ENCODE measurements around the gene ELMO3.

ELMO3 gene

DNA sequence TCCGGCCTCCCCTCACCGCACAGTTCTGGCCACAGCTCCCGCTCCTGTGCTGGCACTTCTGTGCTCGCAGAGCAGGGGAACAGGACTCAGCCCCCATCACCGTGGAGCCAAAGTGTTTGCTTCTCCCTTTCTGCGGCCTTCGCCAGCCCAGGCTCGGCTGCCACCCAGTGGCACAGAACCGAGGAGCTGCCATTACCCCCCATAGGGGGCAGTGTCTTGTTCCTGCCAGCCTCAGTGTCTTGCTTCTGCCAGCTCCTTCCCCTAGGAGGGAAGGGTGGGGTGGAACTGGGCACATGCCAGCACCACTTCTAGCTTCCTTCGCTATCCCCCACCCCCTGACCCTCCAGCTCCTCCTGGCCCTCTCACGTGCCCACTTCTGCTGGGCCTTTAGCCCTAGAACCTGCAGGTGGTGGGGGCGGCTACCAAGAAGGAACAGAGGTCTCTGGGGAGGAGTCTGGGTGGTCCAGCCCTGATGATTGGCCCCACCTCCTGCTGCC is 645 bp upstream of the ELMO3 start:
- no peak for DNase-seq (ENCODE audit: low spot score)

DNA sequence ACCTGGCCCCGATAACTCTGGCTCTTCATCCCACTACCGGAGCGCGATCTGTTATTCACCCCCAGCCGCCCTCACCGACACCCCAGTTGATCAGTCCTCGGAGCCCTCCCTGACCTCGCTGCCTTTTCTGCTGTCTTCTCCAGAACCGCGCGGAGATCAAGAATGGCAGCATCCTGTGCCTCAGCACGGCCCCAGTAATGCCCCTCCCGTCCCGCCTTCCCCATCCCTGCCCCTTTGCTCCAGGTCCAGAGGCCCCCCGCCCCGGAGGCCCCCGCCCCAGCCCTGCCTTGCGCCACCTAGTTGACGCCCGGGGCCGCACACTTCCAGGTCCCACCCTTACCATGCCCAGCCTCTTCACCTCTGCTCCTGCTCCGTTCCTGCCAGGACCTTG is 872 bp downstream of the ELMO3 start:
- DNase-seq (ENCODE audit: low spot score): no peak

DNA sequence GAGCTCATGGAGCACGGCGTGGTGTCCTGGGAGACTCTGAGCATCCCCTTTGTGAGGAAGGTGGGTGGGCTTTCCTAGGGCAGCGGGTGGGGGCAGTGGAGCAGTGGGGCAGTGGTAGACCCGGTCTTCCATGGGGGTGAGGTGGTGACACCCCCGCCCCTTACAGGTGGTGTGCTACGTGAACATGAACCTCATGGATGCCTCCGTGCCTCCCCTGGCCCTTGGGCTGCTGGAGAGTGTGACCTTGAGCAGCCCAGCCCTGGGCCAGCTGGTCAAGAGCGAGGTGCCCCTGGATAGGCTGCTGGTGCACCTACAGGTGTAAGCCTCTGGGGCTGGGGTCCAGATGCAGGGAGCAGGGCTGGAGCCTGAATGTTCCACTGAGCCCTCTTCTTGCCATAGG is 1.6 kb downstream of the ELMO3 start:
- no peak for DNase-seq (ENCODE audit: low spot score)

DNA sequence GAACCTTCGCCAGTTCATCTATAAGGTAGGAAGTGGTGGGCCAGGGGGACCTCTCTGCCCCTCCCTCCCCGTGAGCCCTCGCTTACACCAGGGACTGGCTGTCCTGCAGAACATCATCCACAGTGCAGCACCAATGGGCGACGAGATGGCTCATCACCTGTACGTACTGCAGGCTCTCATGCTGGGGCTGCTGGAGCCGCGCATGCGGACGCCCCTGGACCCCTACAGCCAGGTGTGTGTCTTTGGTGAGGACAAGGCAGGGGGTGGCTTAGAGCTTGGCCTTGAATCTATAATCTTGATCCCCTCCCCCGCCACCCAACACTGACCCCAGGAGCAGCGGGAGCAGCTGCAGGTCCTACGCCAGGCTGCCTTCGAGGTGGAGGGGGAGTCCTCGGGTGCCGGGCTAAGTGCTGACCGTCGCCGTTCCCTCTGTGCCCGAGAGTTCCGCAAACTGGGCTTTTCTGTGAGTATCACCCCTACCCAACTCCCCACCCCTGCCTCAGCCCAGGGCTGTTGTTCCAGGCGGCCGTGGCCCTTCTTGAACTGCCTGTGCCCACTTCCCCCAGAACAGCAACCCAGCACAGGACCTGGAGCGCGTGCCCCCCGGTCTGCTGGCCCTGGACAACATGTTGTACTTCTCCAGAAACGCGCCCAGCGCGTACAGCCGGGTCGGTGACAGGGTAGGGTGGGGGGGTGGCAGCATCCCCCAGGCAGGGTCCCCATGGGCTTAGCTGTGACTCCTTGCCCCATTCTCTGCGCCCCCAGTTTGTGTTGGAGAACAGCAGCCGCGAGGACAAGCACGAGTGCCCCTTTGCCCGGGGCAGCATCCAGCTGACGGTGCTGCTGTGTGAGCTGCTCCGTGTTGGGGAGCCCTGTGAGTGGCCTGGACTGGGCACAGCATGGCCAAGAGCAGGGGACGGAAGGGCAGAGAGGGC is 2.7 kb downstream of the ELMO3 start:
- DNase-seq (ENCODE audit: low spot score): no peak

DNA sequence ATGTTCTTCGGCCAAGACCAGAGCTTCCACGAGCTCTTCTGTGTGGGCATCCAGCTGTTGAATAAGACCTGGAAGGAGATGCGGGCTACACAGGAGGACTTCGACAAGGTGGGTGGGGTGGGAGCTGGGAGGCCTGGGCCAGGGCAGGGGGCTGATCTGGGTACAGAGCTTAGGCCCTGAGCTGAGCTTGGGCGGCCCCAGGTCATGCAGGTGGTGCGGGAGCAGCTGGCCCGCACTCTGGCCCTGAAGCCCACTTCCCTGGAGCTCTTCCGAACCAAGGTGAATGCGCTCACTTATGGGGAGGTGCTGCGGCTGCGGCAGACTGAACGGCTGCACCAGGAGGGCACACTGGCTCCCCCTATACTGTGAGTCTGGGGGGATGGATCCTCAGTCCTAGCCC is 3.5 kb downstream of the ELMO3 start:
- no peak for DNase-seq (ENCODE audit: low spot score)

DNA sequence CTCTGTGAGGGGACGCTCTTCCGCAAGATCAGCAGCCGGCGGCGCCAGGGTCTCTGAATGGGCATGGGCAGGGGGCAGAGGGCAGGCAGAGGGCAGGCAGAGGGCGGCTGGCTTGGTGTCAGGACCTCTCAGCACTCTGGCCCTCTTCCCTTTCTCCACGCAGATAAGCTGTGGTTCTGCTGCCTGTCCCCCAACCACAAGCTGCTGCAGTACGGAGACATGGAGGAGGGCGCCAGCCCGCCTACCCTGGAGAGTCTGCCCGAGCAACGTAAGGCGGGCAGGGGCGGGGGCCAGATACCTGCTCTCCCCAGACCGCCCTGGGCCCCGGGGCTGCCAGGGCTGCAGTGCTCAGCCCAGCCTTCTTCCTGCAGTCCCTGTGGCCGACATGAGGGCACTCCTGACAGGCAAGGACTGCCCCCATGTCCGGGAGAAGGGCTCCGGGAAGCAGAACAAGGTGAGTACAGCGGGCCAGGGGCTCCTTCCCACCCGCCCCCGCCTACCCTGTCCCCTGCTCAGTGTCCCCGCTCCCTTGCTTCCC is 4.1 kb downstream of the ELMO3 start:
- DNase-seq (ENCODE audit: low spot score): no peak

DNA sequence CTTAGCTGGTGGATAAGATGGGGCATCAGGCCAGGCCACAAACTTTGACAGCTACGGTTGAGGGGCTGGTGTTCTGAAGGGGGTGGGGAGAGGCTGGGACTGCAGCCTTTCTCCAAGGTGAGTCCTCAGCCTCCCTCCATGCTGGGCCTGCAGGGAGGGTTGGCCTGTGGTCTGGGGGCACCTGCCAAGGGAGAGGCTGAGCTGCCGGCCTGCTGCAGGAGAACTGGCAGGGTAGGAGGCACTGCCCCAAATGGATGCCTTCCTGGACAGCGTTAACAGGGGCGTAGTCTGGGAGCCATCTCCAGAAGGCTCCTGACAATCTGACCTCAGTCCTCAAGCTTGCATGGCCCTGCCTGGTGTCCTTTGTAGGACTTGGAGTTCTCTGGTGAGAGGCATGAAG is 5.1 kb downstream of the ELMO3 start:
- DNase-seq (ENCODE audit: low spot score): no peak

DNA sequence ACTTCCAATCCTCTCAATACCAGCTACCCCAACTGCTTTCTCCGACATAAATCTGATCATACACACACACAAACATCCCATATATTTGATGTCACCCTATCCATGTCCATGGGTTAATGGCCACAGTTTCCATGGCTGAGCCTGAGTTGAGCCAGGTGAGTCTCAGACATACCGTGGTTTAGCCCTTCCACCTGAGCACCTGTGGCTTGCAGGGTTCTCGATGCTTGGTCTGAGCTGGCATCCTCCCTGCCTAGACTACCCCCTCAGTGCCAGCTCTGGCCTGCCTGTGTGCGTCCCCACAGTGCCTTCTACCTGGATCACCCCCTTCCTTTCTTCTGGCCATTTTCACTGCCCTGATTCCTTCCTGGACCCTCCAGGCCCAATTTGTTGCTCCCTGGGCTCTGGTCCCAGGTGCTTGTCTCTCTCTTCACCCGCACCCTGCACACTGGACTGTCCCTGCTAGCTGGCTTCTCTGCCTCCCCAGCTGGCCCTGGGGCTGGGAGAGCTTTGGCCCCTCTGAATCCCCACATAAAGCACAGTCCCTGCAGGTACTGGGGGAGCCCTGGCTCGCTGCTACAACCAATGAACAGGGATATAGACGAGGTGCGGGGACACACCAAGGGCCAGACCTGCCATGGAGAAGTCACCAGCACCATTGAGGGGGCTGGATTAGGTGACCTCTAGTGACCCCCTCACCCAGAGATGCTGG is 7.4 kb downstream of the ELMO3 start:
- no peak for DNase-seq (ENCODE audit: low spot score)

DNA sequence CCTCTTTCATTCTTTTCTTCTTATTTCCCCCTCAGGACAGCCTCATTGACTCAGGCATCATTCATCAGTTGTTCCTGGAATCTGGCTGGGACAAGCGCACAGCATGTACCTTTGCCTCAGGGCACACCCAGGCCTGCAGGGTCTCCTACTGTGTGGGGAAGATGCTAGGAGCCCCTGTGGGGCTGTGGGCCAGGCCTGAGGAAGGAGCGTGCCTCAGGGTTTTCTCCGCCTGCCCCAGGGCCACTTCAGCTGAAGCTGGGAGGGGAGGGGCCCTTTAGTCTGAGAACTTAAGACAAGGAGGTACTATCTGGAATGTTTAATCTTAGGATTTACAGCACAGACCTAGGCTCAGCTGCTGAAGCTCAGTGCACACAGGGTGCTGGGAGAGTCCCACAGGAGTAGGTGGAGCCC is 7.9 kb downstream of the ELMO3 start:
- DNase-seq (ENCODE audit: low spot score): no peak

DNA sequence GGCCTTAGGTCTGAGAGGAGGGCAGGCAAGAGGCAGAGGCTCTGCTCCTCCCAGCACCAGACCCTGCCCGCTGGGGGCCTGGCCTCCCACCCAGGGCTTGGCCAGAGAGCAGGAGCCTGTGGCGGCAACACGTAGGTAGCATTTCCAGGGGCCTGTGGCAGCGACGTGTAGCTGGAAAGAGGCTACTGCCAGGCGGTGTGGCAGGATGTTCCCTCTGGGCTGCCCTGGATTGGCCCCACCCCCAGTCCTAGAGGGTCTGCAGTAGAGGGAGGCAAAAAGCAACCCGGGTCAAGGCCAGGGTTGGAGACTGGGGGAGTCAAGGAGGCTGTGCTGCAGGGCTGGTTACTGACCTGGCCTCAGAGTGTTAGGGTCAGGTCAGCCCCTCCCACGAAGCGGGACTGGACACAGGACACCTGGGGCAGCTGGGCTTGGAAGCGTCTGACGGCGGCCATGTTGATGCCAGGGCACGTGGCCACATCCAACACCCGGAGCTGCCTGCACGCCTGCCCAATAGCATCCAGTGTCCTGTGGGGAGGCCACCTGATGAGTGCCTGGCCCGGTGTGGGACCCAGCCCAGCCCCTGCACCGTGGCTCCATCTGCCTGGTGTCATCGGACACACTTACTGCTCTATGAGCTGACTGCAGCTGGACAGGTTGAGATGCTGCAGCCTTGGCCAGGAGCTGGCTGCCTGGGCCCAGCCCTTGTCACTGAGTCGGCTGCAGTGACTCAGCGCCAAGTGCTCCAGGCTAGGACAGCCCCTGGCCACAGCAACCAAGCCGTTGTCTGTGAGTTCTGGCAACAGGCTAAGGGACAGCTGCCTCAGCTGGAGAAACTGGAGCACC is 8.5 kb downstream of the ELMO3 start:
- no peak for DNase-seq (ENCODE audit: low spot score)

DNA sequence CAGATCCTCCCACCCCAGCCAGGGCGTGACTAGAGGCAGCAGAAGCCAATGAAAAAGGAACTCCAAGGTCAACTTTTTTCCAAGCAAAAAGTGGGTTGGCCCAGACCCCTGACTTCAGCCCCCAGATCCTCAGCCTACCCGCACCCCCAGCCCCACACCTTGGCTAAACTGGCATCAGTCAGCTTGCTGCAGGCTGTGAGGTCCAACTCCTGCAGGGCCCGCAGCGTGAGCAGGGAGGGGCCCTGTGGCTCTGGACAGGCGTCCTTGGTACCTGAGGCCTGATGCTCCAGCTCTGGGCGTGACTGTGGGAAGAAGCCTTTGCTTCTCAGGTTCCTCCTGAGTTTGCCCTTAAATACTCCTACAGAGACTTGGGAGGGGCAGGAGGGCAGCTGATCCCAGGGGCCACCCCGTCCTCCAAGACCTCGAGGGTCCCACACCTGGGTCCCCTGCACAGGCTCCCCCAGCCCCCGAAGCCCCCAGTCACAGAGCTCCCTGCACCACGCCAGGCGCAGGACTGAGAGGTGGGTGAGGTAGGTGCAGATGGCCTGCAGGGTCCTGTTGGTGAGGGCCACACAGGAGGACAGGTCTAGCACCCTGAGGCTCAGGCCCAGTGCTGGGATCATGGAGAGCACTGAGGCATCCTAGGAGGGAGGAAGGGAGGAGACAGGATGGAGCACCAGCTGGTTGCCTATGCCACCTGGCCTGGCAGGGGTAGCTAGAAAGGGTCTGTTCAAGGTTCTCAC is 9.4 kb downstream of the ELMO3 start:
- DNase-seq (ENCODE audit: low spot score): no peak

DNA sequence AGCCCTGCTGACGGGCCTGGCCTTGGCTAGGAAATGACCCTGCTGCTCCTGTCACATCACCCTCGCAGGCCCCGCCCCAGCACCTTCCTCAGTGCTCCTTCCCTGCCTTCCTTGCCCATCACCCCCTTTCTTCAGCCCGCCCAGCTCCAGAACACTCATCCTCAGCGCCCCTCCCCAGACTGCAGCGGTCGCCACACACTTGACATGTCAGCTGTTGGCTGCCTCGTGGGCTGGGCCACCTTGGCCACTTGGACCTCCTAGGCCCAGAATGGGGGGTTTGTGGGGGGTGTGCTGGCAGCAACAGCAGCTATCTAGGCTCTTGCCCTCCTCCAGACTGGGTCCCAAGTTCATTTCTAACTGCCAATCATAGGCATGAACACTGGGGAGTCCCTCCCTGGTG is 10.6 kb downstream of the ELMO3 start:
- DNase-seq (ENCODE audit: low spot score): no peak

DNA sequence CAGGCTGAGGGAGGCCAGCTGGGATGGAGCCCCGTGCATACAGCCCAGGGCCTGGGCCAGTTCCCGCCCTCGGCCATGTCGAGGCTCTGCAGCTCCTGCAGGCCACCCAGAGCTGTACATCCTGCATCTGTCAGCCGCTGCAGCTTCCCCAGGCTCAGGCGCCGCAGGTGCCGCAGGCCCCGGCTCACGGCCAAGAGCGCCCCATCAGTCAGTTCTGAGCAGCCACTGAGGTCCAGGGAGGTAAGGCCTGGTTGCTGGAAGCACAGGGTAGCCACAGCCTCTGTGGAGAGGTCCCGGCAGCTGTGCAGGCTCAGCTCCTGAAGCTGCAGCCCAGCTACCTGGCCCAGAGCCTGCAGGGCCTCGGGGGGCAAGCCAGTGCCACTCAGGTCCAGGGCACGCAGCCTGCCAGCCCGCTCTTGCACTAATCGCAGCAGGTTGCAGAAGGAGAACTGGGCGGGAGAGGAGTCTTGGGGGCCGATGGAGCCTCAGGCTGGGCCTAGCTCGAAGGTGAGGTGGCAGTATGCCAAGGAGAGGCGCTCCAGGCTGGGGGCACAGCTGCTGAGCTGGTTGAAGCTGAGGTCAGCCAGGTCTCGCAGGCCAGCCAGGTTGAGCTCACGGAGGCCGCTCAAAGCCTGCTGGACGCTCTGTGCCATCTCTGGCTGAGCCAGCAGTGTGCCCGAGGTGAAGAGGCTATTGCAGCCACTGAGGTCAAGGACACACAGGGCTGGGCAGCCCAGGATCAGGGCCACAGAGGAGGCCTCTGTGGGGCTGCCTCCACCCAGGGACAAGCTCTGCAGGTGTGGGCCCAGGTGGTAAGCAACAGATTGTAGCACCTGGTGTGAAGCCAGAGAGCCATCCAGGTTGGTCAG is 11.4 kb downstream of the ELMO3 start:
- DNase-seq (ENCODE audit: low spot score): no peak

DNA sequence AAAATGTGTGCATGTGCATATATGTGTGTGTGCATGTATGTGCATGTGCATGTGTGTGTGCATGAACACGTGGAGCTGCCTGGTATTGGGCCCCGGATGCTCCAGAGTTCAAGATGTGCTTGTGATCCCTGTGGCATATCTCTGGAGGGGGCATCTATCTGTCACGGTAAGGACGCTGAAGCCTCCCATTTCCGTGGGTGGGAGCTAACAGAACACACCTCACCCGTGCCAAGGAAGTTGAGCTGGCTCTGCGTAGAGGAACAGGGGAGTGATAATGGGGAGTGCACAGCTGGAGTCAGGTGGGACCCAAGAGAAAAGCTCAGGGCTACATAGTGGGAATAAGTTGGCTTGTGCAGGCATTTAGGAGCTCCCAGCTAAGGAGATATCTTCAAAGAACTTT is 12.7 kb downstream of the ELMO3 start:
- no peak for DNase-seq (ENCODE audit: low spot score)

DNA sequence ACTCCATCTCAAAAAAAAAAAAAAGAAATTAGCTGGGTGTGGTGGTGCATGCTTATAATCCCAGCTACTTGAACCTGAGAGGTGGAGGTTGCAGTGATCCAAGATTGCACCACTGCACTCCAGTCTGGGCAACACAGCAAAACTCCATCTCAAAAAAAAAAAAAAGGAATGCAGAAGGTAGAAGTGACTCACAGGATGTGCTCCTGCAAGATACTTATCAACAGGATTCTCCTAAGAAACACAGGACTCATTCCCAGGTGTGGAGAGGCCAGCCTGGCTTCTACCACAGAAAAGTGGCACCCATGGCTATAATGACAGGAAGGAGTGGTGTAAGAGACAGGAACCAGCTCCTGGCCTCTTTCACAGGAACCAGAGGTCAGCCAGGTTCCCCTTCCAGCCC is 13.8 kb downstream of the ELMO3 start:
- DNase-seq (ENCODE audit: low spot score): no peak

DNA sequence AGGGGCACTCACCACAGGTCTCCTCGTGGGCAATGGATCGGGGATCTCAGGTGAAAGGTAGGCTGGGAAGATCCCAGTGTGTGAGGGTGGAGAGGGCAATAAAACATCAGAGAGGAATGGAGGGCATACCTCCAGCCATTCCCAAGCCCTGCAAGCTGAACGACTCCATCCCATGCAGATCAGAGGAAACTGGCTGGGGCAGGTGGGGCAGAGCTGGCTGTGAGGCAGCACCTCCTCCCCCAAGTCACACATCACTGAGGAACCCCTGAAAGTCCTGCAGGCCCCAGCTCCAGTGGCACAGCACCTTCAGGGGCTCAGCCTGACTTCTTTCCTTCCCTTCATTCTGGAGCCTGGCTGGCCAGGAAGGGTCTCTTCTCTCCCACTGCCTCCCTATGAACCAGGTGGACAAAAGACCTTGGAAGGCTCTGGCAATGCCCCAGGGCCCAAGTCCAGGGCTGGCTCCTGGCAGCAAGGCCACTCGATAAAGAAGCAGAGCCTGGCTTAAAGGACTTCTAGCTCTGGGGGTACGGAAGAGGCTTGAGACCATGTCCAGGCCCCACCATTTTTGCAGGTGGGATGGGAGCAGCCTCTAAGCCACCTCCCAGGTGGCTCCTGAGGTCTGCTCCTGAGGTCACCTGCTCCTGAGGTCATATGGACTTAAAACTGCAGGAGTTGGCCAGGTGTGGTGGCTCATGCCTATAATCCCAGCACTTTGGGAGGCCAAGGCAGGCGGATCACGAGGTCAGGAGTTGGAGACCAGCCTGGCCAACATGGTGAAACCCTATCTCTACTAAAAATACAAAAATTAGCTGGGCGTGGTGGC is 14.5 kb downstream of the ELMO3 start:
- no peak for DNase-seq (ENCODE audit: low spot score)

DNA sequence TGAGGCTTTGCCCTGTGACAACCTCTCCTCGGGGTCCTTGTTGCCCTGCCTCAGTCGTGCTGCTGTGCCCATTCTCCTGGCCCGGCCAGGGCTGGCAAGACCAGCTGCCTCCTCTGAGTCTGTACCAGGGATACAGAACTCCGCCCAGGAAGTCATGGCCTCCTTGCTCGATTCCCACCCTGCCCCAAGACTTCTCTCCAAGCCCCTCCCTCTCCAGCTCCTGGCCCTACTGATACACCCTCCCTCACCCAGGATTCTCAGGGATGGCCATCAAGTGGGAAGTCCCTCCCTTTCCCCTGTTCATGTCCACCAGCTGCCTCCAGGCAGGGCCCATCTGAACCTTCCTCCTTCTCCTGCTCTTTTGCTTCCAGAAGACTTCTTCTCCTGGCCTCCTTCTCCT is 16.8 kb downstream of the ELMO3 start:
- DNase-seq (ENCODE audit: low spot score): no peak

DNA sequence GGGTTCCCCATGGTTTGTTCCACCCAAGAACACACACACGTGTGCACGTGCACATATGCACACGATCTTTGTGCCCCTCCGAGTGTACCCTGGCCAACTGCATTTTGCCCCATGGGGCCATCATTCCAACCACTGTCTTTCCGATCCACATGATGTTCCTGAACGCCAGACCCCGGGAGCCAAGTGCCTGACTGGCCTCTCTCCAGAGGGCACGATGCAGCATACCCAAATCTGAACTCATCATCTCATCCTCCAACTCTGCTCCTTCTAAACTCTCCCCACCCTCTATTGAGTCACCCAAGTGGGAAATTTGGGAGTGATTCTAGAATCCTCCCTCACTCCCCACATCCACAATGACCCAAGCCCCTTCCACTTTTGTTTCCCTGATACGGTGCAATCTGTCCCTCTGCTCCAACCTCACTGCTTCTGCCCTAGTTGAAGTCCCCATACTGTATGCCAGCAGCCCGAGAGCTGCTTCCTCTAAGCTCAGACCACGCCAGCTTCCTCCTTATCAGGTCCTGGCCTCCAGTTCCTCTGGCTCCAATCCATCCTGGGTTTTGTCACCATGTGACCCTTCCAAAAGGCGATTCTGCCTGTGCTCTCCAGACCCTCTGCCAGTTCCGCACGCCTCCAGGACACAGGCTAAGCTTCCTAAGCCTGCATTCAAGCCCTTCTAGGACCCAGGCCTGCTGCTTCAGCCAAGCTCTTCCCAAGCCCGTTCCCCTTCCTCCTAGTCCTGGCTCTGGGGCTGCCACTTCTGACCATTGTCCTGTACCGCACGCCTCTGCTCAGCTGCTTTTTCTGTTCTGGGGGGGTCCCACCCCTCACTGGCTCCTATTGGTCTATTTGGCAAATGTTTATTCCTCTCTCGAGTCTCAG is 17.9 kb downstream of the ELMO3 start:
- DNase-seq (ENCODE audit: low spot score): no peak

DNA sequence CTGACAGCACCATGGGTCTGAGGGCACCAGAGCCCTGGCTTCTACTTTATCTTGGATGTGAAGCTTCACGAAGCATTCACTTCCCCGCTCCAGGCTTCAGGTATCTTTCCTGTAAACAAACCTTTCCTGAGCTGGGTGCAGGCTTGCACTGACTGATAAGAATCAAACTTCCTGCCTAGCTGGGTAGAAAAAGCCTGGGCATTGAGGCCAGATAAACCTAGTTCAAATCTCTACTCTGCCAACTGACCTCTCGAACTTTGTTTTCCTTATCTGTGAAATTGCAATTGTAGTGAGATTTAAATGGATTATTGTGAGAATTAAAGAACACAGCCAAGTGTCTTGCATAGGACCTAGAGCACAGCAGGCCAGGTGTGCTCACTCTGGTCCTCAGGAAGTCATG is 25.1 kb downstream of the ELMO3 start:
- no peak for DNase-seq (ENCODE audit: low spot score)

All from HuH-7 (cell line).